GM23248 (cell line): Measurements from ENCODE around the gene ARID4B. TPM values are rescaled to one million over a fixed set of nuclear protein-coding genes. Genes with fewer than 3 reads are reported as not detected.
A peak's percentile ranks its signal among the peaks of the same experiment; 100 is the strongest.
"Not testable (repeated sequence)": the region's sequence is repeated elsewhere in the genome, so short reads cannot be mapped to it uniquely, and the experiment has no call there.

ENCODE experiments used
- DNase-seq: peaks from one replicate; pipeline ENCODE4 v3.0.0-alpha.2; 2015
- H2AFZ ChIP-seq: fragments of 200-600 bp; sonication (generic); 2 replicates; pipeline ENCODE4 v1.6.1; 2016; ENCODE audit warnings: antibody characterized with exemption
- H3F3A ChIP-seq: fragments of 200-600 bp; sonication (generic); 2 replicates; pipeline ENCODE4 v1.6.1; 2016; ENCODE audit warnings: mild to moderate bottlenecking, antibody characterized with exemption, mixed run types; ENCODE audit not compliant: insufficient read depth
- H3K27ac ChIP-seq: fragments of 200-600 bp; sonication (generic); 2 replicates; pipeline ENCODE4 v1.5.1; 2016; ENCODE audit warnings: mild to moderate bottlenecking
- H3K27me3 ChIP-seq: fragments of 200-600 bp; sonication (generic); replicated peaks from 2 replicates; pipeline ENCODE4 v1.6.1; 2016; ENCODE audit warnings: mild to moderate bottlenecking; ENCODE audit not compliant: insufficient read depth
- H3K36me3 ChIP-seq: fragments of 200-600 bp; sonication (generic); 2 replicates; pipeline ENCODE4 v1.6.1; 2016; ENCODE audit warnings: low read depth, mild to moderate bottlenecking
- H3K4me1 ChIP-seq: fragments of 200-600 bp; sonication (generic); 2 replicates; pipeline ENCODE4 v1.6.1; 2016; ENCODE audit warnings: mild to moderate bottlenecking; ENCODE audit not compliant: insufficient read depth
- H3K4me2 ChIP-seq: fragments of 200-600 bp; sonication (generic); one replicate; pipeline ENCODE4 v1.6.1; 2016; ENCODE audit warnings: mild to moderate bottlenecking; ENCODE audit not compliant: unreplicated experiment
- H3K4me3 ChIP-seq: fragments of 200-600 bp; sonication (generic); 2 replicates; pipeline ENCODE4 v1.5.1; 2016; ENCODE audit warnings: mild to moderate bottlenecking
- H3K79me2 ChIP-seq: fragments of 200-600 bp; sonication (generic); 2 replicates; pipeline ENCODE4 v1.6.1; 2016; ENCODE audit warnings: mild to moderate bottlenecking; ENCODE audit not compliant: insufficient read depth
- H3K9ac ChIP-seq: fragments of 200-600 bp; sonication (generic); 2 replicates; pipeline ENCODE4 v1.6.1; 2016; ENCODE audit warnings: mild to moderate bottlenecking
- H3K9me2 ChIP-seq: fragments of 200-600 bp; sonication (generic); 2 replicates; pipeline ENCODE4 v1.6.1; 2016; ENCODE audit warnings: mixed run types, mild to moderate bottlenecking, moderate library complexity; ENCODE audit not compliant: insufficient read depth
- H3K9me3 ChIP-seq: fragments of 200-600 bp; sonication (generic); one replicate; pipeline ENCODE4 v1.6.1; 2017; ENCODE audit warnings: low read depth
- H4K20me1 ChIP-seq: fragments of 200-600 bp; sonication (generic); 2 replicates; pipeline ENCODE4 v1.6.0; 2016; ENCODE audit not compliant: insufficient read depth
- EZH2 ChIP-seq: fragments of 200-600 bp; sonication (generic); IDR thresholded peaks from 2 replicates; pipeline ENCODE4 v1.6.1; 2018; ENCODE audit warnings: antibody characterized with exemption, mild to moderate bottlenecking; ENCODE audit not compliant: insufficient read depth, poor library complexity, severe bottlenecking
- EZH2phosphoT487 ChIP-seq: fragments of 200-600 bp; sonication (generic); IDR thresholded peaks from 2 replicates; pipeline ENCODE4 v1.6.1; 2018; ENCODE audit warnings: antibody characterized with exemption, moderate library complexity, mild to moderate bottlenecking, low read depth; ENCODE audit not compliant: insufficient read depth
- WGBS, 2 experiments: methylation state at CpG; one replicate each; pipeline ENCODE4 v1.1.6; 2015 to 2017; ENCODE audit warnings: low lambda C conversion rate in 2 of 2, low coverage in 1 of 2; ENCODE audit errors: missing lambda C conversion rate in 2 of 2; 5-methylcytosine and 5-hydroxymethylcytosine counted together
- in situ Hi-C: fragments of 300-500 bp; cut with MboI; formaldehyde crosslinking; loops from 2 replicates; pipeline ENCODE4 v1.15.0; 2020
- polyA plus RNA-seq: library from polyadenylated mRNA; unstranded; fragments of >200 nt; fragmentation: Nextera tagmentation; extraction: Ambion mirVana; gene quantifications from 2 replicates; pipeline ENCODE4 v1.2.1, GENCODE V29; 2016
- total RNA-seq: library from RNA; depleted of rRNA; stranded (reverse); fragments of >200 nt; shearing (Covaris generic); gene quantifications from 2 replicates; pipeline ENCODE4 v1.2.3, GENCODE V29; 2014

ARID4B gene
- total and polyA plus RNA-seq, 2 experiments from 2014 or later = 17.8 to 25.6 TPM

- H3K9me2 ChIP-seq = no peaks in the 10 kb centered on the region
- H3K4me2 ChIP-seq = peak within 1 kb of the TSS; percentile 75
- peaks cover 9% of the 10 kb centered on the region; the same call in 1 of the 2 replicates for H3F3A ChIP-seq
- 1 to 2% methylated on average over 38 of the region's 38 CpGs for WGBS, 2 experiments
- H3K79me2 ChIP-seq = peaks cover 46% of the 10 kb centered on the region
- H3K9ac ChIP-seq = peak within 1 kb of the TSS; percentile 80
- no peaks in the 10 kb centered on the region for H3K9me3 ChIP-seq
- peak; percentile 99 for DNase-seq
- TF ChIP-seq EZH2phosphoT487 (no peak), EZH2 (no peak)
- peak within 1 kb of the TSS; percentile 82 for H3K27ac ChIP-seq
- H3K4me3 ChIP-seq = peak within 1 kb of the TSS; percentile 81
- peak within 1 kb of the TSS; percentile 93 for H2AFZ ChIP-seq
- no peaks in the 10 kb centered on the region for H4K20me1 ChIP-seq
- no peaks in the 10 kb centered on the region for H3K4me1 ChIP-seq
- no peaks in the 10 kb centered on the region for H3K27me3 ChIP-seq
- in situ Hi-C loops = no loop called here
- no peaks in the 10 kb centered on the region for H3K36me3 ChIP-seq
Observed at GRCh38 chr1:235367000-235367908, 39.3 kb upstream of the ARID4B start, which contains the start of gene TBCE. TSS of gene TBCE (plus strand) at chr1:235367427. CDS start at chr1:235380050, 12,623 bp downstream.

GRCh38 chr1:235366286-235366685, 38.3 kb upstream of the ARID4B start:
- Histone ChIP-seq H3K9me3 (no peaks in the 10 kb centered on the region), H3K4me1 (no peaks in the 10 kb centered on the region), H3K36me3 (no peaks in the 10 kb centered on the region), H3K79me2 (peaks cover 36% of the 10 kb centered on the region), H3K9me2 (no peaks in the 10 kb centered on the region), H3K27me3 (no peaks in the 10 kb centered on the region), H3K4me2 (peak overlapping the region; percentile 75), H3K27ac (peak overlapping the region; percentile 82), H2AFZ (peak overlapping the region; percentile 93), H3K4me3 (peak overlapping the region; percentile 81; the same call in 1 of the 2 replicates), H3F3A (peaks cover 9% of the 10 kb centered on the region; the same call in 1 of the 2 replicates), H3K9ac (peak overlapping the region; percentile 80), H4K20me1 (no peaks in the 10 kb centered on the region)
- no peak for TF ChIP-seq EZH2phosphoT487
- no peak for TF ChIP-seq EZH2
- in situ Hi-C loops = no loop called here
- no peak for DNase-seq
- WGBS, 2 experiments = 66 to 73% methylated on average over 5 of the region's 5 CpGs

GRCh38 chr1:235364189-235364588, 36.2 kb upstream of the ARID4B start:
- 94 to 96% methylated on average over 9 of the region's 9 CpGs for WGBS, 2 experiments
- H3F3A ChIP-seq, H3K4me3 ChIP-seq, DNase-seq, H3K9me3 ChIP-seq, H3K9me2 ChIP-seq, H3K4me1 ChIP-seq, H3K27ac ChIP-seq, in situ Hi-C loops, H3K27me3 ChIP-seq, H2AFZ ChIP-seq, H3K4me2 ChIP-seq, H3K36me3 ChIP-seq, H4K20me1 ChIP-seq, H3K9ac ChIP-seq: not testable (repeated sequence)
- H3K79me2 ChIP-seq = peaks cover 16% of the 10 kb centered on the region

GRCh38 chr1:235358899-235359298, 30.9 kb upstream of the ARID4B start:
- no peak overlapping the region for H2AFZ ChIP-seq
- no peaks in the 10 kb centered on the region for H3F3A ChIP-seq
- no peaks in the 10 kb centered on the region for H3K27me3 ChIP-seq
- no peak overlapping the region for H3K9ac ChIP-seq
- H3K4me1 ChIP-seq = no peaks in the 10 kb centered on the region
- TF ChIP-seq EZH2phosphoT487 (no peak), EZH2 (no peak)
- no peak overlapping the region for H3K4me3 ChIP-seq
- 78 to 80% methylated on average over 3 of the region's 3 CpGs for WGBS, 2 experiments
- in situ Hi-C loops = no loop called here
- H3K9me3 ChIP-seq = no peaks in the 10 kb centered on the region
- H3K36me3 ChIP-seq = no peaks in the 10 kb centered on the region
- H3K9me2 ChIP-seq = no peaks in the 10 kb centered on the region
- no peaks in the 10 kb centered on the region for H3K79me2 ChIP-seq
- H3K27ac ChIP-seq = no peak overlapping the region
- no peak for DNase-seq
- no peak overlapping the region for H3K4me2 ChIP-seq
- no peaks in the 10 kb centered on the region for H4K20me1 ChIP-seq
